ENCODE results near the gene RMND1. TPM values are rescaled to one million over a fixed set of nuclear protein-coding genes. Genes with fewer than 3 reads are reported as not detected.

The RMND1 gene
- total RNA-seq, 2 donors from 2014 or later, result 17.1 to 22.9 TPM

GRCh38 chr6:151436300-151436699 is 15.6 kb downstream of the RMND1 start:
- Histone ChIP-seq H3K27ac (no peak overlapping the region), H3K36me3 (no peaks in the 10 kb centered on the region), H3K4me3 (no peak overlapping the region), H3K27me3 (replicated peaks; ENCODE audit: insufficient read depth) (no peaks in the 10 kb centered on the region), H3K4me1 (replicated peaks) (no peaks in the 10 kb centered on the region), H3K9me3 (no peaks in the 10 kb centered on the region)
- WGBS, result 37% methylated on average over 3 of the region's 3 CpGs
- TF ChIP-seq POLR2A (IDR thresholded peaks at IDR 0.05), result no peak
- no peak for TF ChIP-seq POLR2AphosphoS5 (IDR thresholded peaks at IDR 0.05)
- no peak for TF ChIP-seq CTCF (IDR thresholded peaks at IDR 0.05)
- intact Hi-C loops (cut with DNase I), result no loop called here
- DNase-seq (ENCODE audit: low spot score), result no peak

- no peaks in the 10 kb centered on the region for H3K27me3 ChIP-seq (replicated peaks; ENCODE audit: insufficient read depth)
- H3K4me1 ChIP-seq (replicated peaks), result no peaks in the 10 kb centered on the region
- no peak overlapping the region for H3K4me3 ChIP-seq
- WGBS, result 36% methylated on average over 2 of the region's 2 CpGs
- H3K36me3 ChIP-seq, result no peaks in the 10 kb centered on the region
- H3K9me3 ChIP-seq, result no peaks in the 10 kb centered on the region
- DNase-seq (ENCODE audit: low spot score), result no peak
- H3K27ac ChIP-seq, result no peak overlapping the region
- intact Hi-C loops (cut with DNase I), result no loop called here
- TF ChIP-seq POLR2A (IDR thresholded peaks at IDR 0.05) (no peak), POLR2AphosphoS5 (IDR thresholded peaks at IDR 0.05) (no peak), CTCF (IDR thresholded peaks at IDR 0.05) (no peak)
Observed at GRCh38 chr6:151434369-151434768, 17.6 kb downstream of the RMND1 start.

GRCh38 chr6:151432651-151433050 is 19.3 kb downstream of the RMND1 start:
- TF ChIP-seq POLR2A (IDR thresholded peaks at IDR 0.05) (no peak), POLR2AphosphoS5 (IDR thresholded peaks at IDR 0.05) (no peak), CTCF (IDR thresholded peaks at IDR 0.05) (no peak)
- no peaks in the 10 kb centered on the region for H3K36me3 ChIP-seq
- H3K9me3 ChIP-seq, result no peaks in the 10 kb centered on the region
- intact Hi-C loops (cut with DNase I), result no loop called here
- H3K4me1 ChIP-seq (replicated peaks), result no peaks in the 10 kb centered on the region
- no peak overlapping the region for H3K27ac ChIP-seq
- no peaks in the 10 kb centered on the region for H3K27me3 ChIP-seq (replicated peaks; ENCODE audit: insufficient read depth)
- DNase-seq (ENCODE audit: low spot score), result no peak
- no peak overlapping the region for H3K4me3 ChIP-seq
- 65% methylated on average over 4 of the region's 4 CpGs for WGBS

GRCh38 chr6:151431337-151431736 is 20.6 kb downstream of the RMND1 start:
- no peaks in the 10 kb centered on the region for H3K36me3 ChIP-seq
- TF ChIP-seq POLR2A (IDR thresholded peaks at IDR 0.05) (no peak), CTCF (IDR thresholded peaks at IDR 0.05) (no peak), POLR2AphosphoS5 (IDR thresholded peaks at IDR 0.05) (no peak)
- H3K27me3 ChIP-seq (replicated peaks; ENCODE audit: insufficient read depth), result no peaks in the 10 kb centered on the region
- 90% methylated on average over 3 of the region's 3 CpGs for WGBS
- DNase-seq (ENCODE audit: low spot score), result no peak
- H3K4me1 ChIP-seq (replicated peaks), result no peaks in the 10 kb centered on the region
- intact Hi-C loops (cut with DNase I), result no loop called here
- H3K9me3 ChIP-seq, result no peaks in the 10 kb centered on the region
- no peak overlapping the region for H3K4me3 ChIP-seq
- no peak overlapping the region for H3K27ac ChIP-seq

- H3K9me3 ChIP-seq, result no peaks in the 10 kb centered on the region
- intact Hi-C loops (cut with DNase I), result no loop called here
- WGBS, result 93% methylated on average over 3 of the region's 3 CpGs
- H3K36me3 ChIP-seq, result no peaks in the 10 kb centered on the region
- no peak overlapping the region for H3K4me3 ChIP-seq
- no peaks in the 10 kb centered on the region for H3K4me1 ChIP-seq (replicated peaks)
- no peak overlapping the region for H3K27ac ChIP-seq
- no peaks in the 10 kb centered on the region for H3K27me3 ChIP-seq (replicated peaks; ENCODE audit: insufficient read depth)
- TF ChIP-seq CTCF (IDR thresholded peaks at IDR 0.05), result no peak
- no peak for TF ChIP-seq POLR2A (IDR thresholded peaks at IDR 0.05)
- no peak for TF ChIP-seq POLR2AphosphoS5 (IDR thresholded peaks at IDR 0.05)
- DNase-seq (ENCODE audit: low spot score), result no peak
Observed at GRCh38 chr6:151430886-151431285, 21.0 kb downstream of the RMND1 start.

Measured in prostate gland (tissue), 2 donors.